K562 (cell line): ENCODE measurements around the gene CDC42BPB. TPM values are rescaled to one million over a fixed set of nuclear protein-coding genes. Genes with fewer than 3 reads are reported as not detected.

Experiments used
- ATAC-seq: fragments of 200-7000 bp; cut with Tn5 transposase; 3 replicates; pipeline ENCODE4 v1.9.1; 2020; ENCODE audit warnings: moderate library complexity
- BruUV-seq: library from RNA; stranded (reverse); fragments of 400-500 nt; replicated peaks from 2 replicates; lab custom pipeline; 2021; lab: Mats Ljungman, UMichigan
- CTCF ChIA-PET: fragments of 300-600 bp; formaldehyde crosslinking; extraction: SDS; loops from one replicate; lab custom pipeline; 2021; ENCODE audit warnings: low intra/inter-chr PET ratio; lab: Yijun Ruan, JAX
- POLR2A ChIA-PET: fragments of 300-600, 350-650 bp; sonication (Branson Sonifier 250); formaldehyde crosslinking; extraction: SDS; loops from one replicate; lab custom pipeline; 2021; ENCODE audit warnings: antibody characterized with exemption, inconsistent platforms; lab: Yijun Ruan, JAX
- DNase-seq, 4 experiments: peaks; one replicate each; pipeline versions ENCODE4 v3.0.0 to v3.0.0-alpha.2; 2011 to 2018; ENCODE audit warnings: low spot score in 3 of 4, mixed read lengths in 3 of 4; ENCODE audit errors: extremely low read depth in 1 of 4
- FAIRE-seq: peaks from 2 replicates; lab custom pipeline; 2011; peaks lifted over from hg19 to GRCh38; lab: Jason Lieb, UNC
- H2AFZ ChIP-seq: 2 replicates; pipeline ENCODE4 v1.6.0; 2011; ENCODE audit warnings: low read depth, low read length, control low read depth, inconsistent platforms
- H3K27ac ChIP-seq: fragments of 200-600 bp; 3 replicates; pipeline ENCODE4 v1.8.0; 2011; ENCODE audit warnings: low read depth, mild to moderate bottlenecking, control low read depth, inconsistent platforms, low read length, moderate library complexity, mixed read lengths; ENCODE audit errors: extremely low read depth
- H3K27me3 ChIP-seq, 2 experiments: fragments of 300-600 bp in 1 of 2; 2 replicates in 1 of 2; 3 replicates in 1 of 2; pipeline versions ENCODE4 v1.6.0 to v1.8.0; 2011; ENCODE audit warnings: inconsistent platforms in 2 of 2, low read length in 2 of 2, mild to moderate bottlenecking in 1 of 2, mixed read lengths in 1 of 2, moderate library complexity in 1 of 2; ENCODE audit not compliant: control insufficient read depth in 2 of 2, insufficient read depth in 2 of 2
- H3K36me3 ChIP-seq: fragments of 300-600 bp; 3 replicates; pipeline ENCODE4 v1.8.0; 2011; ENCODE audit warnings: mild to moderate bottlenecking, low read length, inconsistent platforms; ENCODE audit not compliant: control insufficient read depth, insufficient read depth
- H3K4me1 ChIP-seq, 2 experiments: fragments of 200-600 bp in 1 of 2; replicated peaks in 1 of 2; 2 replicates in 1 of 2; 3 replicates in 1 of 2; pipeline versions ENCODE4 v1.5.1 to v1.8.0; 2011; ENCODE audit warnings: inconsistent platforms in 2 of 2, low read length in 2 of 2, mild to moderate bottlenecking in 1 of 2, mixed read lengths in 1 of 2, moderate library complexity in 1 of 2; ENCODE audit not compliant: control insufficient read depth in 2 of 2, insufficient read depth in 2 of 2
- H3K4me2 ChIP-seq: 2 replicates; pipeline ENCODE4 v1.6.1; 2011; ENCODE audit warnings: low read length, control low read depth, inconsistent platforms, mixed read lengths; ENCODE audit not compliant: insufficient read depth
- H3K4me3 ChIP-seq: fragments of 200-600 bp; sonication (generic), shearing (Covaris generic); 2 replicates; pipeline ENCODE4 v1.5.1; 2016; ENCODE audit warnings: control low read depth, inconsistent platforms
- H3K79me2 ChIP-seq: fragments of 200-600 bp; 3 replicates; pipeline ENCODE4 v1.8.0; 2011; ENCODE audit warnings: low read length, inconsistent platforms; ENCODE audit not compliant: control insufficient read depth, insufficient read depth
- H3K9ac ChIP-seq, 2 experiments: 2 replicates each; pipeline versions ENCODE4 v1.6.0 to v1.6.1; 2011; ENCODE audit warnings: low read depth in 2 of 2, low read length in 2 of 2, control low read depth in 1 of 2, inconsistent platforms in 1 of 2, mild to moderate bottlenecking in 1 of 2, mixed read lengths in 1 of 2; ENCODE audit not compliant: insufficient read depth in 1 of 2
- H3K9me1 ChIP-seq: one replicate; pipeline ENCODE4 v1.6.0; 2011; ENCODE audit warnings: inconsistent platforms, mild to moderate bottlenecking, low read length, moderate library complexity; ENCODE audit not compliant: control insufficient read depth, insufficient read depth
- H3K9me3 ChIP-seq: replicated peaks from 2 replicates; pipeline ENCODE4 v1.5.1; 2011; ENCODE audit warnings: low read depth, low read length, inconsistent platforms; ENCODE audit not compliant: control insufficient read depth, insufficient read depth
- H4K20me1 ChIP-seq: replicated peaks from 2 replicates; pipeline ENCODE4 v1.6.1; 2011; ENCODE audit warnings: low read length, inconsistent platforms, mixed read lengths; ENCODE audit not compliant: control insufficient read depth, insufficient read depth
- BRF2 ChIP-seq: IDR thresholded peaks from 3 replicates; pipeline ENCODE4 v1.6.1; 2011; ENCODE audit warnings: borderline replicate concordance, mild to moderate bottlenecking; ENCODE audit not compliant: insufficient read length, insufficient read depth
- DMBX1 ChIP-seq: fragments of 250-450 bp; sonication (Bioruptor Pico); IDR thresholded peaks from 2 replicates; pipeline ENCODE4 v1.8.0; 2022; ENCODE audit warnings: inconsistent platforms, mild to moderate bottlenecking, moderate library complexity, borderline replicate concordance
- ELK1 ChIP-seq: sonication (generic); formaldehyde crosslinking; IDR thresholded peaks from 2 replicates; pipeline ENCODE4 v1.8.1; 2022; ENCODE audit warnings: missing genetic modification reagents
- GABPB1 ChIP-seq: sonication (generic); formaldehyde crosslinking; IDR thresholded peaks from 2 replicates; pipeline ENCODE4 v1.8.0; 2022; ENCODE audit warnings: mild to moderate bottlenecking, missing genetic modification reagents
- JUN ChIP-seq, 2 experiments: sonication (generic) in 1 of 2; formaldehyde crosslinking in 1 of 2; IDR thresholded peaks; 2 replicates each; pipeline versions ENCODE4 v1.6.1 to v1.8.0; 2012 to 2022; ENCODE audit warnings: borderline replicate concordance in 2 of 2, mild to moderate bottlenecking in 2 of 2, improper control_type of control experiment in 1 of 2, low read depth in 1 of 2, low read length in 1 of 2, missing genetic modification reagents in 1 of 2
- KLF13 ChIP-seq: fragments of 450-650 bp; IDR thresholded peaks from 2 replicates; pipeline ENCODE4 v1.6.1; 2016; ENCODE audit warnings: missing genetic modification characterization, low read depth, mild to moderate bottlenecking, missing compliant biosample characterization, moderate library complexity, borderline replicate concordance
- MCM3 ChIP-seq: fragments of 450-650 bp; IDR thresholded peaks from 2 replicates; pipeline ENCODE4 v1.6.1; 2016
- NEUROD1 ChIP-seq: fragments of 150-350 bp; IDR thresholded peaks from 2 replicates; pipeline ENCODE4 v1.6.1; 2014; ENCODE audit warnings: borderline replicate concordance, low read length, low read depth; ENCODE audit not compliant: partially characterized antibody
- POLR2H ChIP-seq: IDR thresholded peaks from 2 replicates; pipeline ENCODE4 v1.6.1; 2016; ENCODE audit warnings: missing genetic modification characterization, low read depth, mild to moderate bottlenecking, control low read depth, missing compliant biosample characterization, moderate library complexity
- PTTG1 ChIP-seq: fragments of 450-650 bp; IDR thresholded peaks from 2 replicates; pipeline ENCODE4 v1.6.1; 2016; ENCODE audit warnings: low read depth, mild to moderate bottlenecking, missing genetic modification characterization, missing compliant biosample characterization
- RAD21 ChIP-seq, 2 experiments: fragments of 250-450 bp in 1 of 2; fragments of 450-650 bp in 1 of 2; sonication (Bioruptor Pico) in 1 of 2; formaldehyde crosslinking in 1 of 2; IDR thresholded peaks in 1 of 2; conservative IDR thresholded peaks in 1 of 2; 2 replicates each; pipeline versions ENCODE4 v1.4.0 to v1.8.0; 2020 to 2022; ENCODE audit warnings: mild to moderate bottlenecking in 2 of 2, moderate library complexity in 1 of 2
- RFX5 ChIP-seq: IDR thresholded peaks from 2 replicates; pipeline ENCODE4 v1.6.1; 2011; ENCODE audit warnings: low read depth, mild to moderate bottlenecking, improper control_type of control experiment, low read length
- SMC3 ChIP-seq: conservative IDR thresholded peaks from 2 replicates; pipeline ENCODE4 v1.6.1; 2011; ENCODE audit warnings: low read depth, low read length, improper control_type of control experiment; ENCODE audit not compliant: insufficient read depth
- TAF7 ChIP-seq: fragments of 450-650 bp; IDR thresholded peaks from 2 replicates; pipeline ENCODE4 v1.6.1; 2016; ENCODE audit warnings: missing genetic modification characterization, missing compliant biosample characterization
- TOE1 ChIP-seq, 2 experiments: fragments of 450-650 bp in 1 of 2; sonication (generic) in 1 of 2; formaldehyde crosslinking in 1 of 2; IDR thresholded peaks; 2 replicates each; pipeline versions ENCODE4 v1.7.1 to v1.8.0; 2016 to 2022; ENCODE audit warnings: borderline replicate concordance in 2 of 2, mild to moderate bottlenecking in 2 of 2, antibody characterized with exemption in 1 of 2, inconsistent platforms in 1 of 2, low read depth in 1 of 2, missing genetic modification reagents in 1 of 2, moderate library complexity in 1 of 2
- ZBTB12 ChIP-seq: fragments of 250-450 bp; sonication (Bioruptor Pico); IDR thresholded peaks from 2 replicates; pipeline ENCODE4 v1.4.0; 2020
- ZFP1 ChIP-seq: fragments of 450-650 bp; formaldehyde crosslinking; IDR thresholded peaks from 2 replicates; pipeline ENCODE4 v1.4.0; 2020; ENCODE audit warnings: mild to moderate bottlenecking, mixed read lengths
- ZNF143 ChIP-seq: sonication (generic); formaldehyde crosslinking; IDR thresholded peaks from 2 replicates; pipeline ENCODE4 v1.9.0; 2022; ENCODE audit warnings: mild to moderate bottlenecking, missing genetic modification reagents
- ZNF507 ChIP-seq: conservative IDR thresholded peaks from 2 replicates; pipeline ENCODE4 v1.6.1; 2017; ENCODE audit warnings: missing genetic modification characterization, missing compliant biosample characterization
- WGBS: fragments of 100-300 bp; shearing (Covaris generic); methylation state at CpG from one replicate; pipeline ENCODE4 v1.1.6; 2016; ENCODE audit warnings: low coverage, mixed read lengths; ENCODE audit not compliant: insufficient coverage; ENCODE audit errors: missing lambda C conversion rate; 5-methylcytosine and 5-hydroxymethylcytosine counted together
- in situ Hi-C: fragments of 300-500 bp; cut with MboI; formaldehyde crosslinking; loops from 4 replicates; pipeline ENCODE4 v1.15.0; 2018; ENCODE audit warnings: inconsistent platforms, mixed read lengths
- intact Hi-C: fragments of 100-400 bp; cut with micrococcal nuclease; formaldehyde crosslinking; loops from 2 replicates; pipeline ENCODE4 v1.14.2; 2022
- polyA plus RNA-seq, 8 experiments: library from polyadenylated mRNA; depleted of rRNA in 4 of 8; stranded (reverse) in 5 of 8; unstranded in 3 of 8; fragments of >200 nt; fragmentation: Nextera tagmentation in 2 of 8; fragmentation: Illumina TruSeq in 1 of 8; extraction: Ambion mirVana in 2 of 8; extraction: Trizol in 1 of 8; gene quantifications; 2 replicates each; pipeline versions ENCODE4 v1.2.1 to v1.2.3, GENCODE V29; 2011 to 2014; ENCODE audit warnings: inconsistent platforms in 1 of 8, missing spikeins in 1 of 8
- total RNA-seq, 7 experiments: library from RNA; depleted of rRNA in 6 of 7; stranded (reverse); fragments of >200 nt in 6 of 7; fragmentation: Illumina TruSeq in 2 of 7; extraction: Trizol in 2 of 7; gene quantifications; 2 replicates each; pipeline versions ENCODE4 v1.2.1 to v1.2.3, GENCODE V29; 2011 to 2021; ENCODE audit warnings: low replicate concordance in 1 of 7

Gene CDC42BPB
- total and polyA plus RNA-seq, 9 of the 15 experiments (the other 6 are each of a cell fraction or from before 2014, with no cell fraction given), result 0.07 to 24.3 (median 12.6) TPM

- POLR2A ChIA-PET, result no interaction called here
- H3K4me3 ChIP-seq, result no peak overlapping the region
- CTCF ChIA-PET, result no interaction called here
- H2AFZ ChIP-seq, result no peak overlapping the region
- intact Hi-C loops (no loop called here), in situ Hi-C loops (no loop called here)
- no peaks in the 10 kb centered on the region for H3K79me2 ChIP-seq
- no peaks in the 10 kb centered on the region for H3K9me1 ChIP-seq
- no peak for DNase-seq
- H3K27ac ChIP-seq, result no peak overlapping the region
- no peak for FAIRE-seq
- H3K9ac ChIP-seq, result no peak overlapping the region
- no peaks in the 10 kb centered on the region for H3K9me3 ChIP-seq
- 96% methylated on average over 7 of the region's 7 CpGs for WGBS
- BruUV-seq, result no TSS peak
- no peak for ATAC-seq
- peaks cover 22% of the 10 kb centered on the region; the same call in 2 of the 3 replicates for H3K36me3 ChIP-seq
- no peaks in the 10 kb centered on the region for H3K4me1 ChIP-seq
- no peaks in the 10 kb centered on the region for H3K27me3 ChIP-seq
- H4K20me1 ChIP-seq, result no peaks in the 10 kb centered on the region
- H3K4me2 ChIP-seq, result no peak overlapping the region
- TF ChIP-seq SMC3 (no peak), TOE1 (IDR thresholded peaks at IDR 0.05; ENCODE audit: borderline replicate concordance) (no peak), TOE1 (CRISPR knock-in tag; IDR thresholded peaks at IDR 0.05; ENCODE audit: borderline replicate concordance, low read depth) (no peak), ZNF143 (CRISPR knock-in tag) (no peak), NEUROD1 (no peak), DMBX1 (CRISPR knock-in tag) (no peak), ZNF507 (no peak), POLR2H (tag) (no peak), MCM3 (no peak), RAD21 (CRISPR knock-in tag; conservative IDR thresholded peaks at IDR 0.05 in 1 of 2, IDR thresholded peaks at IDR 0.05 in 1 of 2) (no peak), JUN (IDR thresholded peaks at IDR 0.05; ENCODE audit: borderline replicate concordance, low read depth, low read length) (no peak), JUN (CRISPR knock-in tag; IDR thresholded peaks at IDR 0.05; ENCODE audit: borderline replicate concordance) (no peak), BRF2 (no peak), PTTG1 (tag) (no peak), ZFP1 (no peak), ELK1 (CRISPR knock-in tag) (no peak), ZBTB12 (no peak), KLF13 (no peak), TAF7 (tag) (no peak), GABPB1 (no peak), RFX5 (no peak)
Observed at GRCh38 chr14:102889615-102890014, 167.7 kb downstream of the CDC42BPB start.
